ENCODE data around the gene OTUD7B. TPM values are rescaled to one million over a fixed set of nuclear protein-coding genes. Genes with fewer than 3 reads are reported as not detected.
A peak's percentile ranks its signal among the peaks of the same experiment; 100 is the strongest.

OTUD7B gene
- total and polyA plus RNA-seq, 8 donors = 2.6 to 16.9 (median 9.0) TPM

- no peaks in the 10 kb centered on the region for H3K9me3 ChIP-seq
- TF ChIP-seq CTCF (IDR thresholded peaks at IDR 0.05) = no peak
- peaks cover 6 to 19% (median 14%) of the 10 kb centered on the region in 3 donors for H3K4me1 ChIP-seq
- H3K27ac ChIP-seq = no peak overlapping the region
- 82 to 89% methylated on average over 4 of the region's 4 CpGs for WGBS, 2 donors
- intact Hi-C loops (cut with DNase I) = no loop called here
- H3K36me3 ChIP-seq = no peaks in the 10 kb centered on the region
- DNase-seq (no peak), ATAC-seq (no peak), FAIRE-seq (no peak)
- H3K27me3 ChIP-seq = no peaks in the 10 kb centered on the region
- H3K4me3 ChIP-seq = no peak overlapping the region
Observed at GRCh38 chr1:149933208-149933607, 77.3 kb downstream of the OTUD7B start.

DNA sequence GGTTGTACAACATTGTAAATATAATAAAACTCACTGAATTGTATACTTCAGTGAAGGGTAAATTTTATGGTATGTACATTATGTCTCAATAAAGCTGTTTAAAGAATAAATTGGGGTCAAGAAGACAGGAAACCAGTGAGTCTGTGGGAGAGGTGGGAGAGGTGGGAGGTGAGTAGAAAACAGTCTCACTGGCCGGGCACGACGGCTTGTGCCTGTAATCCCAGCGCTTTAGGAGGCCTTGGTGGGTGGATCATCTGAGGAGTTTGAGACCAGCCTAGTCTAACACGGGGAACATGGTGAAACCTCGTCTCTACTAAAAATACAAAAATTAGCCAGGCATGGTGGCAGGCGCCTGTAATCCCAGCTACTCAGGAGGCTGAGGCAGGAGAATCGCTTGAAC is 78.1 kb downstream of the OTUD7B start:
- H3K27me3 ChIP-seq = no peaks in the 10 kb centered on the region
- 87% methylated on average over 8 of the region's 8 CpGs for WGBS, 2 donors
- no peaks in the 10 kb centered on the region for H3K36me3 ChIP-seq
- no peak overlapping the region for H3K27ac ChIP-seq
- no peak for TF ChIP-seq CTCF (IDR thresholded peaks at IDR 0.05)
- H3K4me3 ChIP-seq = no peak overlapping the region
- peaks cover under 1 to 11% (median 7%) of the 10 kb centered on the region in 3 donors for H3K4me1 ChIP-seq
- no peaks in the 10 kb centered on the region for H3K9me3 ChIP-seq
- DNase-seq (no peak), FAIRE-seq (no peak), ATAC-seq (no peak)
- intact Hi-C loops (cut with DNase I) = no loop called here

DNA sequence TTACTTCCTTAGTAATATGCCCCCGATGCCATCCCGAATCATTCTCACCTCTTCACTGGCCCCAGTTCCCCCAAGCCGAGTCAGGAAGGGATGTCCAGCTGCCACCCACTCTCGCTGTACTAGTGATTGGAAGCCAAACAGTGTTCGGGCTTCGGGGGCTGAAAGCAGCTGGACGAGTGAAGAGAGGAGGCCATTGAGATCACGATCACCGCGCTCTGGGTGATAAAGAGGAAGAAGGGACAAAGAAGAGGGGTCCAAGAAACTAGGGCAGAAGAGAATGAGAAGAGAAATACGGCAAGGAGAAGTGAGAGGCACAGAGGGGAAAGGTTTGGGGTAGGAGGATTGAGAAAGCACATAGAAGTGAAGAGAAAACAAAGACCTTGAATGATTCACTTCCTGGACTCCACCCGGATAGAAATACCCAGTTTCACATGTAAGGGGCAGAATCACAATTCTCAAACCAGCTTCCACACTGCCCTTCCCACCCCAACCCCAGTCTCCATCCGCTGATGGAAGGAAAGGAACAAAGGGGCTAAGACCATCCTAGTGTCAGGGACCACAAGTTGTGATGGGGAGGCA is 79.2 kb downstream of the OTUD7B start:
- Histone ChIP-seq H3K27ac (no peak overlapping the region), H3K4me1 (peaks cover 8 to 14% (median 13%) of the 10 kb centered on the region in 3 donors), H3K9me3 (no peaks in the 10 kb centered on the region), H3K4me3 (no peak overlapping the region), H3K27me3 (no peaks in the 10 kb centered on the region), H3K36me3 (peaks cover 0 to 3% (median 0%) of the 10 kb centered on the region in 3 donors)
- no peak for DNase-seq
- intact Hi-C loops (cut with DNase I) = no loop called here
- no peak for FAIRE-seq
- no peak for TF ChIP-seq CTCF (IDR thresholded peaks at IDR 0.05)
- WGBS, 2 donors = 78 to 85% methylated on average over 13 of the region's 13 CpGs
- no peak for ATAC-seq

- intact Hi-C loops (cut with DNase I) = no loop called here
- Histone ChIP-seq H3K4me3 (no peak overlapping the region), H3K36me3 (peaks cover 0 to 18% (median 8%) of the 10 kb centered on the region in 3 donors), H3K4me1 (peaks cover 8 to 22% (median 18%) of the 10 kb centered on the region in 3 donors), H3K27me3 (no peaks in the 10 kb centered on the region), H3K9me3 (no peaks in the 10 kb centered on the region), H3K27ac (no peak overlapping the region)
- TF ChIP-seq CTCF (IDR thresholded peaks at IDR 0.05) = no peak
- 75 to 78% methylated on average over 2 of the region's 2 CpGs for whole genome bisulfite sequencing, 2 donors
- DNase-seq = no peak
- no peak for FAIRE-seq
- ATAC-seq = no peak
Observed at GRCh38 chr1:149929856-149930255, 80.7 kb downstream of the OTUD7B start.

DNA sequence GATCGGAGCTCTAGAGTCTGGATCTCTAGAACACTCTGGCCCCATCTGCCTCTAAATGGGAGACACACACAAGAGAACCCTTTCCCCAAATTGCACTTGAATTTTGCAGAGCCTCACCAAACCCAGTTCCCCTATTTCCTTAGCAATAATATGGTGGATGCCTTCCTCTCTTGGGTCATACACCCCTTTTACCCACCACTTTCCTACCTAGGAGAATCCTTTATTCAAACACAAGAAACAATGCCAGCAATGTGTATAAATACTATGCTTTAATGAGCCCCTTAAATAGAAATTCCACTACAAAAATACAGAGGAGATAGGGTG is 82.2 kb downstream of the OTUD7B start:
- Histone ChIP-seq H3K4me3 (peak overlapping the region in 2 of 4 donors; percentile 62 to 79), H3K27me3 (no peaks in the 10 kb centered on the region), H3K27ac (peak overlapping the region; percentile 74 to 95 (median 90)), H3K9me3 (no peaks in the 10 kb centered on the region), H3K36me3 (peaks cover 0 to 32% (median 16%) of the 10 kb centered on the region in 3 donors), H3K4me1 (peaks cover 8 to 22% (median 18%) of the 10 kb centered on the region in 3 donors)
- ATAC-seq = no peak
- FAIRE-seq = no peak
- DNase-seq = no peak
- intact Hi-C loops (cut with DNase I) = no loop called here
- WGBS, 2 donors = 0% methylated on average over 1 of the region's 1 CpG
- TF ChIP-seq CTCF (IDR thresholded peaks at IDR 0.05) = no peak

All from pancreas (tissue), 10 donors.